B cell (primary cell): ENCODE data around the gene PSKH1. TPM values are rescaled to one million over a fixed set of nuclear protein-coding genes. Genes with fewer than 3 reads are reported as not detected.

Experiments
- ATAC-seq: fragments of 200-7000 bp; cut with Tn5 transposase; one replicate; pipeline ENCODE4 v1.10.0; 2021; ENCODE audit warnings: low read depth, mild to moderate bottlenecking, moderate number of reproducible peaks, moderate library complexity
- CTCF ChIA-PET: fragments of 350-600 bp; sonication (Branson Sonifier 250); formaldehyde crosslinking; loops from one replicate; lab custom pipeline; 2021; ENCODE audit warnings: antibody characterized with exemption, inconsistent platforms; lab: Charles Lee
- POLR2A ChIA-PET: fragments of 350-600 bp; sonication (Branson Sonifier 250); formaldehyde crosslinking; loops from one replicate; lab custom pipeline; 2021; ENCODE audit warnings: antibody characterized with exemption; lab: Charles Lee
- DNase-seq: peaks from one replicate; pipeline ENCODE4 v3.0.0; 2013
- H2AFZ ChIP-seq: 2 replicates; pipeline ENCODE4 v1.6.1; 2012; ENCODE audit warnings: mild to moderate bottlenecking, low read depth, low read length; ENCODE audit not compliant: insufficient read depth, poor library complexity, severe bottlenecking
- H3K27ac ChIP-seq, 2 donors: 1 replicate in 1 of 2; 2 replicates in 1 of 2; pipeline ENCODE4 v1.5.1; 2012 to 2013; ENCODE audit warnings: low read length in 2 of 2, mild to moderate bottlenecking in 2 of 2, moderate library complexity in 1 of 2
- H3K27me3 ChIP-seq, 4 experiments: fragments of 200-600 bp in 1 of 4; sonication (generic) in 1 of 4; replicated peaks in 1 of 4; 1 replicate in 2 of 4; 2 replicates in 2 of 4; pipeline versions ENCODE4 v1.6.1 to v1.7.0; 2013 to 2016; ENCODE audit warnings: low read length in 3 of 4, mild to moderate bottlenecking in 2 of 4, mixed read lengths in 1 of 4, moderate library complexity in 1 of 4; ENCODE audit not compliant: insufficient read depth in 4 of 4, control insufficient read depth in 3 of 4; ENCODE audit errors: control extremely low read depth in 1 of 4
- H3K36me3 ChIP-seq, 2 experiments: replicated peaks in 1 of 2; 1 replicate in 1 of 2; 2 replicates in 1 of 2; pipeline versions ENCODE4 v1.6.1 to v1.7.1; 2013; ENCODE audit warnings: low read length in 1 of 2; ENCODE audit not compliant: insufficient read depth in 2 of 2, control insufficient read depth in 1 of 2; ENCODE audit errors: control extremely low read depth in 1 of 2, extremely low read depth in 1 of 2
- H3K4me1 ChIP-seq, 2 donors: fragments of 200-600 bp in 1 of 2; sonication (generic) in 1 of 2; 1 replicate in 1 of 2; 2 replicates in 1 of 2; pipeline versions ENCODE4 v1.5.1 to v1.6.1; 2013 to 2017; ENCODE audit warnings: low read length in 2 of 2; ENCODE audit not compliant: control insufficient read depth in 2 of 2, insufficient read depth in 2 of 2
- H3K4me2 ChIP-seq: replicated peaks from 2 replicates; pipeline ENCODE3; 2012; ENCODE audit warnings: mild to moderate bottlenecking, low read depth, low read length; ENCODE audit not compliant: poor library complexity, severe bottlenecking
- H3K4me3 ChIP-seq, 5 experiments: fragments of 200-600 bp in 1 of 5; sonication (generic) in 1 of 5; 1 replicate in 3 of 5; 2 replicates in 2 of 5; pipeline versions ENCODE4 v1.5.1 to v1.7.0; 2011 to 2016; ENCODE audit warnings: low read length in 4 of 5, mild to moderate bottlenecking in 4 of 5, low read depth in 2 of 5, control low read depth in 1 of 5, moderate library complexity in 1 of 5; ENCODE audit not compliant: insufficient read depth in 1 of 5; ENCODE audit errors: control extremely low read depth in 1 of 5, extremely low read depth in 1 of 5
- H3K79me2 ChIP-seq: fragments of 200-600 bp; sonication (generic); one replicate; pipeline ENCODE4 v1.6.0; 2016; ENCODE audit warnings: low read length; ENCODE audit not compliant: control insufficient read depth, insufficient read depth
- H3K9ac ChIP-seq: fragments of 200-600 bp; sonication (generic); 2 replicates; pipeline ENCODE4 v1.6.1; 2017; ENCODE audit warnings: mild to moderate bottlenecking, low read length, moderate library complexity
- H3K9me3 ChIP-seq, 3 donors: one replicate each; pipeline versions ENCODE4 v1.6.1 to v1.7.1; 2013; ENCODE audit warnings: low read length in 2 of 3; ENCODE audit not compliant: control insufficient read depth in 2 of 3, insufficient read depth in 1 of 3; ENCODE audit errors: control extremely low read depth in 1 of 3
- H4K20me1 ChIP-seq: 2 replicates; pipeline ENCODE4 v1.6.0; 2012; ENCODE audit warnings: mild to moderate bottlenecking, low read length; ENCODE audit not compliant: insufficient read depth, control insufficient read depth, poor library complexity, severe bottlenecking
- H3K27ac Mint-ChIP-seq: one replicate; pipeline ENCODE4 v1.8.0; 2021; ENCODE audit warnings: mixed read lengths
- H3K27me3 Mint-ChIP-seq: one replicate; pipeline ENCODE4 v1.8.0; 2021; ENCODE audit warnings: mixed read lengths
- H3K4me1 Mint-ChIP-seq: one replicate; pipeline ENCODE4 v1.8.0; 2021; ENCODE audit warnings: mixed read lengths
- H3K4me3 Mint-ChIP-seq: one replicate; pipeline ENCODE4 v1.8.0; 2021; ENCODE audit warnings: mixed read lengths
- H3K9me3 Mint-ChIP-seq: one replicate; pipeline ENCODE4 v1.8.0; 2022; ENCODE audit warnings: mixed read lengths; ENCODE audit not compliant: insufficient read depth
- EZH2 ChIP-seq: IDR thresholded peaks from 2 replicates; pipeline ENCODE4 v1.6.1; 2012; ENCODE audit warnings: borderline replicate concordance, low read depth, mild to moderate bottlenecking, moderate library complexity, low read length; ENCODE audit not compliant: insufficient read depth, poor library complexity, severe bottlenecking
- WGBS: methylation state at CpG from one replicate; pipeline ENCODE4 v1.1.5; 2013; ENCODE audit warnings: missing lambda C conversion rate; ENCODE audit not compliant: insufficient coverage; 5-methylcytosine and 5-hydroxymethylcytosine counted together
- intact Hi-C: fragments of 100-400 bp; cut with micrococcal nuclease; formaldehyde crosslinking; loops from one replicate; pipeline ENCODE4 v1.10.0; 2022
- polyA plus RNA-seq: library from polyadenylated mRNA; depleted of rRNA; stranded (reverse); fragments of >200 nt; gene quantifications from 2 replicates; pipeline ENCODE4 v1.2.3, GENCODE V29; 2012
- total RNA-seq, 2 donors: library from RNA; stranded (reverse); fragments of 120-200 nt in 1 of 2; gene quantifications; 1 replicate in 1 of 2; 2 replicates in 1 of 2; pipeline versions ENCODE4 v1.2.3 to v1.2.4, GENCODE V29; 2013 to 2022
- TF ChIP-seq, protein P1 (sequence below): fragments of 200-600 bp; IDR thresholded peaks from one replicate; pipeline ENCODE4 v1.8.0; 2022; ENCODE audit warnings: antibody characterized with exemption, mild to moderate bottlenecking

Gene PSKH1
- total and polyA plus RNA-seq, 2 donors (not counting 1 experiment from before 2014, with no cell fraction given) = 20.1 to 29.1 TPM

DNA sequence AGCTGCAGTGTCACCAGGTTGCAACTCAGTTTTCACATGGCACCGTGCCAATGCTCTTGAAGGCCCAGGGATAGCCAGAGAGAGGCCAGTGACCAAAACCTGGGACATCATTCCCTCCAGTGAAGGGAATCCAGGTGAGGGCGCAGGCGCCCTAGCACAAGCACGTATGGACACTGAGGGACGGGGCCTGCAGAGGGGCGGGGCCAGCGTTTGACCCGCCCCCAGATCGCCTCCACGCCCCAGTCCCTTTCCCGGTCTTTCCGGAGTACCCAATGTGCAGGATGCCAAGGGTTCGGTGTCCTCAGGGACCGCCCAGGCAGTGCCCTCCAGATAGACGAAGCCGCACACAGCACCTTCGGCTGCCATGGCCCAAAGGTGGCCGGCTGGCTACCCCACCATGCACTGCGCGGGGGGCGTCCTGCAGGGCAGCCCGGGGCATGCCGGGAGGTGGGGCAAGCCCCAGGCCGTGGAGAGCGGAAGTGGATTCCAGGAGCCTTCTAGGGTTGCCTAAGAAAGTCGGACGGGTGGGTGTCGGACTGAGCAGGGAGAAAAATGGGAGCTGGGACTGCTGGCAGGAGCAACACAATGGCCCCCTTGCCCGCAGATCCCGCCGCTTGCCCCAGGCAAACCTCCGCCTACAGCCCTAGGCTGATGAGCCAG lies 70.7 kb downstream of the PSKH1 start:
- peaks cover 8% of the 10 kb centered on the region for H4K20me1 ChIP-seq
- TF ChIP-seq EZH2 = no peak
- TF ChIP-seq, protein P1, sequence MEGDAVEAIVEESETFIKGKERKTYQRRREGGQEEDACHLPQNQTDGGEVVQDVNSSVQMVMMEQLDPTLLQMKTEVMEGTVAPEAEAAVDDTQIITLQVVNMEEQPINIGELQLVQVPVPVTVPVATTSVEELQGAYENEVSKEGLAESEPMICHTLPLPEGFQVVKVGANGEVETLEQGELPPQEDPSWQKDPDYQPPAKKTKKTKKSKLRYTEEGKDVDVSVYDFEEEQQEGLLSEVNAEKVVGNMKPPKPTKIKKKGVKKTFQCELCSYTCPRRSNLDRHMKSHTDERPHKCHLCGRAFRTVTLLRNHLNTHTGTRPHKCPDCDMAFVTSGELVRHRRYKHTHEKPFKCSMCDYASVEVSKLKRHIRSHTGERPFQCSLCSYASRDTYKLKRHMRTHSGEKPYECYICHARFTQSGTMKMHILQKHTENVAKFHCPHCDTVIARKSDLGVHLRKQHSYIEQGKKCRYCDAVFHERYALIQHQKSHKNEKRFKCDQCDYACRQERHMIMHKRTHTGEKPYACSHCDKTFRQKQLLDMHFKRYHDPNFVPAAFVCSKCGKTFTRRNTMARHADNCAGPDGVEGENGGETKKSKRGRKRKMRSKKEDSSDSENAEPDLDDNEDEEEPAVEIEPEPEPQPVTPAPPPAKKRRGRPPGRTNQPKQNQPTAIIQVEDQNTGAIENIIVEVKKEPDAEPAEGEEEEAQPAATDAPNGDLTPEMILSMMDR = no peak
- no peak overlapping the region for H3K4me3 ChIP-seq
- H3K9me3 Mint-ChIP-seq = no peaks in the 10 kb centered on the region
- H3K27ac Mint-ChIP-seq = no peak overlapping the region
- H3K27ac ChIP-seq = no peak overlapping the region
- H2AFZ ChIP-seq = no peak overlapping the region
- CTCF ChIA-PET = interaction anchor here (0.5 to 0.7 kb wide), 2 partner anchors 22 to 1277 kb away, joined by 3 read pairs; no protein-coding TSS in a partner anchor
- 94% methylated on average over 32 of the region's 32 CpGs for WGBS
- peaks cover 0 to 23% of the 10 kb centered on the region in 2 experiments for H3K36me3 ChIP-seq
- H3K27me3 Mint-ChIP-seq = no peaks in the 10 kb centered on the region
- intact Hi-C loops = loop anchor here (10.0 kb wide), 1 partner anchor 261 kb away; no protein-coding TSS in a partner anchor
- ATAC-seq = no peak
- POLR2A ChIA-PET = interaction anchor here (1.2 kb wide), 1 partner anchor 23 kb away, joined by 4 read pairs; no protein-coding TSS in a partner anchor
- no peak for DNase-seq
- no peak overlapping the region for H3K4me2 ChIP-seq
- no peak overlapping the region for H3K4me3 Mint-ChIP-seq
- H3K9ac ChIP-seq = no peak overlapping the region
- peaks cover 32% of the 10 kb centered on the region for H3K79me2 ChIP-seq
- peaks cover 13% of the 10 kb centered on the region for H3K4me1 Mint-ChIP-seq
- H3K9me3 ChIP-seq = no peaks in the 10 kb centered on the region
- H3K4me1 ChIP-seq = peaks cover 10 to 13% of the 10 kb centered on the region in 2 donors
- H3K27me3 ChIP-seq = no peaks in the 10 kb centered on the region

DNA sequence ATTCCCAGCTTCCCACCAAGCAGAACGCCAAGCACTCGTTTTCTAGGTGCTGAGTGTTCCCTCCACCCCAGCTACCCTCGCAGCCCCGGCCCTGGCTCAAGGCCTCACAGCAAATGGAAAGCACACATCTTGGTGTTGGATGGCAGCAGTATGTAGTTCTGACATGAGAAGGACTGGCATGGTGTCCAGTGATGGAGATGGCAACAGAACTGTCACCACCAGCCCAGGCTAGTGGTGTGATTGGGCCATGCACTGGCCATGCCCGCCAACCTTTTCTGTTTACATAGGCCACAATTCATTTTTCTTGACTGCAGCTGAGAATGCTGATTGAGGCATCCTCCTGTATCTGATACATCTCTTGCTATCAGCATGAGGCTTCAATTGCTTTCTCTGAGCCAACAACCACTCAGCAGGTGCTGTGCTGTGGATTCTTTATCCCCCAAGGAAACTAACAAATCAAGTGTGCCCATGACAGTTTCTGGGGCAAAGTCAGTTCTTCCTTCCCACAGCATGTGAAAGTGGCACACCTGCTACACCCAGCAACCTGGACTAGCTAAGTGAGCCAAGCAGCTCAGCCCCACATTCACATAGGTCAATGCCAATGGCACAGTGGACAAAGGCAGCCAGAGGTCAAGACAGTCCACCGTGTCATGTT lies 71.5 kb downstream of the PSKH1 start:
- ATAC-seq (no peak), DNase-seq (no peak)
- Histone ChIP-seq H3K9ac (no peak overlapping the region), H3K27me3 (no peaks in the 10 kb centered on the region), H3K36me3 (peaks cover 0 to 22% of the 10 kb centered on the region in 2 experiments), H3K4me2 (no peak overlapping the region), H3K27ac (no peak overlapping the region), H3K9me3 (no peaks in the 10 kb centered on the region), H2AFZ (no peak overlapping the region), H4K20me1 (peaks cover 8% of the 10 kb centered on the region), H3K79me2 (peaks cover 32% of the 10 kb centered on the region), H3K4me3 (no peak overlapping the region), H3K4me1 (peaks cover 10 to 19% of the 10 kb centered on the region in 2 donors)
- no peaks in the 10 kb centered on the region for H3K9me3 Mint-ChIP-seq
- ChIA-PET CTCF (interaction anchor here (0.7 to 1.2 kb wide), 2 partner anchors 23 to 81 kb away, joined by 3 to 4 read pairs; no protein-coding TSS in a partner anchor), POLR2A (interaction anchor here (0.5 to 1.2 kb wide), 2 partner anchors 23 to 24 kb away, joined by 3 to 4 read pairs; no protein-coding TSS in a partner anchor)
- H3K4me3 Mint-ChIP-seq = no peak overlapping the region
- 100% methylated on average over 4 of the region's 6 CpGs for WGBS
- peaks cover 17% of the 10 kb centered on the region for H3K4me1 Mint-ChIP-seq
- H3K27ac Mint-ChIP-seq = no peak overlapping the region
- intact Hi-C loops = loop anchor here (10.0 kb wide), 1 partner anchor 260 kb away; no protein-coding TSS in a partner anchor
- H3K27me3 Mint-ChIP-seq = no peaks in the 10 kb centered on the region
- TF ChIP-seq, protein P1 = no peak
- TF ChIP-seq EZH2 = no peak
